ENCODE measurements around the gene NTRK3.

The NTRK3 gene

DNA sequence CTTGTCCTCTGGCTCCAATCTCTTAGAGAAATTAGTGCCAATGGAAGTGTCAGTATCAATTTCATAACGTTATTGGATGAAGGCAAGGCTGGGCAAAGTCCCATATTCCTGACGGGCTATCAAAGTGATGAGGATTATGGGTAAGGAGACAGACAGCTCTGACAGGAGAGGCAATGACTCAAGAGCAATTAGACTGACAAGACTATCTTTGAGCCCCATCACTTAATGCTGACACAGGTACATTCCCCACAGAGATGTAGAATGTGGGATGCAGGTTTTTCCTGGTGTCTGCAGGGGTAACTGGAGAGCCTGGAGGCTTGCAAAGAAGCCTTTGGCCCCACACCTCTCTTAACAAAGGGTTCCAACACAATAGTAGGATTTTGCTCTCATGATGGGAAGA is 208.3 kb downstream of the NTRK3 start:
- H4K20me1 ChIP-seq (ENCODE audit: insufficient read depth, low read length): no peaks in the 10 kb centered on the region
- no peak overlapping the region for H3K27ac ChIP-seq (ENCODE audit: low read length)
- H3K36me3 ChIP-seq (replicated peaks; ENCODE audit: low read depth, low read length): no peaks in the 10 kb centered on the region
- H3K79me2 ChIP-seq (ENCODE audit: low read length): no peaks in the 10 kb centered on the region
- H2AFZ ChIP-seq (ENCODE audit: low read depth, low read length): no peak overlapping the region
- TF ChIP-seq, protein P1, sequence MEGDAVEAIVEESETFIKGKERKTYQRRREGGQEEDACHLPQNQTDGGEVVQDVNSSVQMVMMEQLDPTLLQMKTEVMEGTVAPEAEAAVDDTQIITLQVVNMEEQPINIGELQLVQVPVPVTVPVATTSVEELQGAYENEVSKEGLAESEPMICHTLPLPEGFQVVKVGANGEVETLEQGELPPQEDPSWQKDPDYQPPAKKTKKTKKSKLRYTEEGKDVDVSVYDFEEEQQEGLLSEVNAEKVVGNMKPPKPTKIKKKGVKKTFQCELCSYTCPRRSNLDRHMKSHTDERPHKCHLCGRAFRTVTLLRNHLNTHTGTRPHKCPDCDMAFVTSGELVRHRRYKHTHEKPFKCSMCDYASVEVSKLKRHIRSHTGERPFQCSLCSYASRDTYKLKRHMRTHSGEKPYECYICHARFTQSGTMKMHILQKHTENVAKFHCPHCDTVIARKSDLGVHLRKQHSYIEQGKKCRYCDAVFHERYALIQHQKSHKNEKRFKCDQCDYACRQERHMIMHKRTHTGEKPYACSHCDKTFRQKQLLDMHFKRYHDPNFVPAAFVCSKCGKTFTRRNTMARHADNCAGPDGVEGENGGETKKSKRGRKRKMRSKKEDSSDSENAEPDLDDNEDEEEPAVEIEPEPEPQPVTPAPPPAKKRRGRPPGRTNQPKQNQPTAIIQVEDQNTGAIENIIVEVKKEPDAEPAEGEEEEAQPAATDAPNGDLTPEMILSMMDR (IDR thresholded peaks at IDR 0.05; ENCODE audit: low read depth, low read length): no peak
- no peak for TF ChIP-seq EZH2phosphoT487 (IDR thresholded peaks at IDR 0.05; ENCODE audit: low read depth)
- H3K9ac ChIP-seq (ENCODE audit: low read length): no peak overlapping the region
- H3K4me3 ChIP-seq (ENCODE audit: low read length): no peak overlapping the region
- H3K9me3 ChIP-seq (ENCODE audit: insufficient read depth, low read length): no peaks in the 10 kb centered on the region
- H3K4me1 ChIP-seq (ENCODE audit: low read length): peaks cover 8% of the 10 kb centered on the region
- H3K4me2 ChIP-seq (ENCODE audit: low read length): no peak overlapping the region
- peaks cover 4% of the 10 kb centered on the region for H3K27me3 ChIP-seq (ENCODE audit: low read depth, low read length)

DNA sequence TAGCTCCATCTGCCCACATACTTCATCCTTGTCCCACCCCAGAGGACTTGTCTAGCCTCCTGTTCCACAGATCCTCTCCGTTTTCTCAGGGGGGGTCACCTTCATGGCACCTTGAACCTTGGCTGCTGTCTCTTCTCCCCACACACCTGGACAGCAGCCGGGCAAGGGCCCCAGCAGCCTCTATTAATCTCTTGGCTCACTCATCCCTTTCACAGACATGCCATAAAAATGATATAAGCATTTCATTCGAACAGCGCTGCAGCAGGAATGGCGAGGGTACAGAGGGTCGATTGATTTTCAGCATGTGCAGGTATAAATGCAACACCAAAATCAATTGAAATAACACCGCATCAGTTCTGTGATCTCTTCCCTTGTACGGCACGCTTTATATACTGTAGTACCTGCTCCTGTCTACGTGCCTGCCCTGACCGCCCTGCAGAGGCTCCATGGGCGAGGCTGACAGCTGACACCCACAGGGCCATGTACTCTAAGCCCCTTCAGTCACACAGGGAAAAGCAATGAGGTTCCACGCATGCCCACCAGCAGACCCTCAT is 209.9 kb downstream of the NTRK3 start:
- no peak overlapping the region for H3K9ac ChIP-seq (ENCODE audit: low read length)
- no peaks in the 10 kb centered on the region for H3K36me3 ChIP-seq (replicated peaks; ENCODE audit: low read depth, low read length)
- no peak for TF ChIP-seq EZH2phosphoT487 (IDR thresholded peaks at IDR 0.05; ENCODE audit: low read depth)
- TF ChIP-seq, protein P1 (IDR thresholded peaks at IDR 0.05; ENCODE audit: low read depth, low read length): no peak
- no peak overlapping the region for H3K4me3 ChIP-seq (ENCODE audit: low read length)
- H3K4me2 ChIP-seq (ENCODE audit: low read length): no peak overlapping the region
- no peak overlapping the region for H2AFZ ChIP-seq (ENCODE audit: low read depth, low read length)
- H3K79me2 ChIP-seq (ENCODE audit: low read length): no peaks in the 10 kb centered on the region
- peaks cover 10% of the 10 kb centered on the region for H3K27me3 ChIP-seq (ENCODE audit: low read depth, low read length)
- H3K4me1 ChIP-seq (ENCODE audit: low read length): peaks cover 8% of the 10 kb centered on the region
- no peaks in the 10 kb centered on the region for H3K9me3 ChIP-seq (ENCODE audit: insufficient read depth, low read length)
- no peak overlapping the region for H3K27ac ChIP-seq (ENCODE audit: low read length)
- no peaks in the 10 kb centered on the region for H4K20me1 ChIP-seq (ENCODE audit: insufficient read depth, low read length)

DNA sequence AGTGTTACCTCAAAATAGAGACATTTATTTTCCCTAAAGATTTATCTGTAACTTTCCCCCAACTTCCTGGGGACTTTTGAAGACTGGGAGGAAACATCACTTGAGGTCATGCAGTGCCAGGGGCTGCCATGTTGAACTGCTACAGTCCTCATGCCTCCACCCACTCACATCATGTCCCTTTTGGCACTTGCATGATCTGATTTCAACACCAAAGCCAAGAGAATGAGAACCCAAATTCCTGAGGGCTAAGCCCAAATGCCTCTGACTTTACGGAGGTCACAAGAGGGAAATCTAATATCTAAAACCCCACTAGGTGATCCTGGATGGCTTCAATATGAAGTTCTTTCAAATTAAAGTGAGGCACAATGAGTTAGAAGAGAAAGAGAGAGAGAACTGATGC is 213.1 kb downstream of the NTRK3 start:
- Histone ChIP-seq H3K4me3 (ENCODE audit: low read length) (no peak overlapping the region), H3K27me3 (ENCODE audit: low read depth, low read length) (peaks cover 14% of the 10 kb centered on the region), H3K4me2 (ENCODE audit: low read length) (no peak overlapping the region), H3K79me2 (ENCODE audit: low read length) (no peaks in the 10 kb centered on the region), H2AFZ (ENCODE audit: low read depth, low read length) (no peak overlapping the region), H3K27ac (ENCODE audit: low read length) (no peak overlapping the region), H3K4me1 (ENCODE audit: low read length) (no peaks in the 10 kb centered on the region), H4K20me1 (ENCODE audit: insufficient read depth, low read length) (no peaks in the 10 kb centered on the region), H3K36me3 (replicated peaks; ENCODE audit: low read depth, low read length) (no peaks in the 10 kb centered on the region), H3K9ac (ENCODE audit: low read length) (no peak overlapping the region), H3K9me3 (ENCODE audit: insufficient read depth, low read length) (no peaks in the 10 kb centered on the region)
- no peak for TF ChIP-seq EZH2phosphoT487 (IDR thresholded peaks at IDR 0.05; ENCODE audit: low read depth)
- TF ChIP-seq, protein P1 (IDR thresholded peaks at IDR 0.05; ENCODE audit: low read depth, low read length): no peak

DNA sequence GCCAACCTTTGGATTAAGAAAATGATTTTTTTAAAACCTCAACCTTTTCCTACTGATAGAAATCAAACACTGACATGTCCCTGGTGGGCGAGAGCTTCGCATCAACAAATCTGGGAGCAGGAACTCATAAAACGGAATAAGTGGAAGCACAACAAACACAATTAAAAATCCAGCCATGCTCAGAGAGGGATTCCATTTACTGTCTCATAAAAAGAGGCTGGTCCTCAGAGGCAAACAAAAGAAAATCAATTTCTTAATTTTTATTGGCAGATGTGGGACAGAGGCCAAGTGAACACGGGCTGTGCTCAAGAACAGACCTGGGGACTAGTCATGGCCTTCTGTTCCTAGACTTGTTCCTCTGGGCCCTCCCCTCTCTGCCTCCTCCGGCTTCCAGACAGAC is 214.5 kb downstream of the NTRK3 start:
- Histone ChIP-seq H3K27ac (ENCODE audit: low read length) (no peak overlapping the region), H3K4me3 (ENCODE audit: low read length) (no peak overlapping the region), H3K4me1 (ENCODE audit: low read length) (no peaks in the 10 kb centered on the region), H3K27me3 (ENCODE audit: low read depth, low read length) (peaks cover 14% of the 10 kb centered on the region), H3K36me3 (replicated peaks; ENCODE audit: low read depth, low read length) (no peaks in the 10 kb centered on the region), H3K9me3 (ENCODE audit: insufficient read depth, low read length) (no peaks in the 10 kb centered on the region), H2AFZ (ENCODE audit: low read depth, low read length) (no peak overlapping the region), H3K4me2 (ENCODE audit: low read length) (no peak overlapping the region), H4K20me1 (ENCODE audit: insufficient read depth, low read length) (no peaks in the 10 kb centered on the region), H3K9ac (ENCODE audit: low read length) (no peak overlapping the region), H3K79me2 (ENCODE audit: low read length) (no peaks in the 10 kb centered on the region)
- TF ChIP-seq, protein P1 (IDR thresholded peaks at IDR 0.05; ENCODE audit: low read depth, low read length): no peak
- TF ChIP-seq EZH2phosphoT487 (IDR thresholded peaks at IDR 0.05; ENCODE audit: low read depth): no peak
